Measurements from ENCODE around the gene ART1.
"Not testable (repeated sequence)": the region's sequence is repeated elsewhere in the genome, so short reads cannot be mapped to it uniquely, and the experiment has no call there.

- TF ChIP-seq CTCF, POLR2A (IDR thresholded peaks at IDR 0.05): not testable (repeated sequence)
Observed at GRCh38 chr11:3643102-3643546, 1.8 kb upstream of the ART1 start.

Measured in ovary (tissue), 3 donors.